COR-L47 (cell line): ENCODE measurements around the gene NCAM1.

Source experiments
- DNase-seq: peaks from one replicate; lab custom pipeline; 2025; lab: John Stamatoyannopoulos, UW

NCAM1 gene

DNA sequence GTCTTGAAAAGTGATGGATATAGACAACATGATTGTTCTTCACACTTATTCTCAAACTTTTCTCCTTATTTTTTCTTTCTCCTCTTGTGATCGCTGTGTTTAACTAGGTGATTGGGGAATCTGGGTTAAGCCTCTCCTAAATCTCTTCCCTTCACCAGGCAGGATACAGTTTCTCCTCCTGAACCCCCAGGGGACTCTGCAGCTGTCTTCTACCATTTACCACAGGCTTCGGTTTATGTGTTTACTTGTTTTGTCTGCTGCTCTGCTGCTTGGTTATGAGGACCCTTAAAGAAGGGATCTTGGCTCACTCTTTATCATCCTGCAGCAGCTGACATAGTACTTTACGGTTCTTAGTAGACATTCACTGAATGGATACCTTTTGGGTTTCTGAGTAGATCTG is 124.2 kb downstream of the NCAM1 start:
- no peak for DNase-seq

DNA sequence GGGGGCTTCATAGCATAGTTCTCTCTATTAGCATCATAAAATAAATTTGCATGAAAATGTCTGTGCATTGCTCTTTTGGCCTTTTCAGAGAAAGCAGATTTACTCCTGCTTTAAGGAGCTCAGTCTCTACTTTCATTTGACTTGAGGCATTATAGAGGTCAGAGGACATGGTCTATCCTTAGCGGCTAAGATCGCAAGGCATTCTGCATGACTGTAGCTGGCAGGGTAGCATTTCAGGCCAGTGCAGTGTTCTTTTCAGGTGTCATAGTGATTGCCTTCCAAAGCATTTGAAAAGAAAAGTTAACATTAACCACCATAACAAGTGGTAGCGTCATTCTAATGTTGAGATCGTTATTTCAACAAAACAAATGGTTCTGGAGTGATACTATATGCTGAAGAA is 126.5 kb downstream of the NCAM1 start:
- no peak for DNase-seq

DNA sequence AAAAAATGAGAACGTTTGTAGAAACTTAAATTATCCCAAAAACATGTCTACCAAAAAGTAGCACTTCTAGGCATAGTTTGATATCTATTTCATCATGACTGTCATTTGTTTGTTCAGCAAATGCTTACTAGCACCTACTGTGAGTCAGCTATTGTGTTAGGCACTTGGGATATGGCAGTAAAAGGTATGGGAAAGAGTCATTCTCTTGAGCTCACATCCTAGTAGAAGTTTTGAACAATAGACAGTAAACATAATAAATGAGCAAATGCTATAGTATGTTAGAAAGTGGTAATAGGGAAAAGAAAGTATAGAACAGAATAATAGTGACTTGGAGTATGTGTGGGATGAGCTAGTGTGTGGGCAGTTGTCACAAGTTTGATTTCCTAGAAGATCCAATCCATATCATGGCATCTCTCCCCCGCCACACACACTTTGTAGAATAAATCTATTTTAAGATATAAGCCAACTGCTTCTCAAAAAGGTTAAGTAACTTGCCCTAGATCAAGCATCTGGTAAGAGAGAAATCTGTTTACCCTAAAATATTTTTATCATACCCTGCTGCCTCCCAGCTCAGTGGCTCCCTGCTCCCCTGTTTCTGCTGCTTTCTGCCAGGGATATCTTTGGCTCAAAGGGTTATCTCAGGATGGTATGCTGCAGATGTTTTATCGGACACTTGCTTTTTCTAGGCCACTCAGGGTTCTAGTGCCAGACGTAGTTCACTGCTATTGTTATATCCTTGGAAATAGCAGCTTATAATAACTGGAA is 129.7 kb downstream of the NCAM1 start:
- peak; percentile 32 for DNase-seq

DNA sequence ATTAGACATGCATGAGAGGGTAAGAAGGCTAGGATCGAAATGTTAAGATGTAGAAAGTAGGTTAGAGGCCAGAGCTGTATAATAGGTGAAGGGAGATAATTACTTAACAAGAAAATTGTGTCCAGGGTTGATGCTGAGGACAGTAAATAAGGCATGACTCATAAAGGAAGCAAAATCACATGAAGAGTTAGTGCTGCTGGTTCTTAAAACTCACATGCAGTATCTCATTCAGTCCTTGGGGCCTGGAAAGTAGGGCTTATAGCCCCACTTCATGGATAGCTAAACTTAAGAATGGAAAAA is 130.2 kb downstream of the NCAM1 start:
- DNase-seq: peak; percentile 32

DNA sequence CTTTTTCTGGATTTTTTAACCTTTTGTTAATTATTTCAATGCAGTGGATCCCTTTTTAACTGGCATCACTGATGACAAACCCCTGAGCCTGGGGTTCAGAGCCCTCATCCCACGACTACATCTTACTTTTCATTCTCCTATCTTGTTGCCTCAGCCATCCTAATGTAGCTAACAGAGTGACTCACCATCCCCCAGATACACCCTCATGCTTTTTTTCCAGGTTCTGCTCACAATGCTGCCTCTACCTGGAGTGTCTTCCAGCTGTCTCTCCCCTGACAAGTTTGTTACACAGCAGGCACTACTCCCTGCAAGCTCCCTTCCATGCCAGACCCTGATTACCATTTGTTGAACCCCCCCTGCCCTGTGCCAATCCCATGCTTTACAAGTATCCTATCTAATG is 135.4 kb downstream of the NCAM1 start:
- DNase-seq: no peak

DNA sequence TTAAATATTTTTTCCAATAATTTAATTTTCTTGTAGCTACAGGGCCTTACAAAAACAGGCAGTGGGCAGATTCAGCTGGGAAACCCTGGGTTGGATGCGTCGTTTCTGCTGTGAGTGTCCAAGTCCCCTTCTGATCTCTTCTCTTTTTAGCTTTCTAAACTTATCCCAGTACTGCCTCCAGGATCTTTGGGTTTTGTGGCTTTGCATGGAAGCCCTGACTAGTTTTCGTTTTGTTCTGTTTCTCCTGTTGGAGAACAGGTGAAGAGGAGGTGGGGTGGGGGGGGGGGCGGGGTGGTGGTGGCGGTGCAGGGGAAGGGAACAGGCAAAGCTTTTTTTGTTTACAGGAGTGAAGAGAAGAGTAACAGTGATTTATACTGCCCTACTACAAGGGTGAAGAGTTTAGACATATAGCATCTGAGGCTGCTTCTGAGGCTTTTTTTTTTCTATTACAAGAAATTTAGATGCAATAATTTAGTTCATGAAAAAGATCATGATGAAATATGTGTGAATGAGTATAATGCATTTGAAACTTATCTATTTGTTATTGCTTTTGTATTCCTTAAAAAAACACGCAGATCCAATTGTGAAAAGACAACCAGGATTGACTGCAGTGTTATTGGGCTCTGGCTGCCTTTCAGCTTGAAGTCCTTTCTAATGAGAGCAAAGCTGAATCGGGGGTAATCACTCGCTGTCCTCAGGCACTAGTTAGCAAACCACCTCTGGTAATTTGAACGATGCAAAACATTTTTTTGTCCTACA is 142.9 kb downstream of the NCAM1 start:
- no peak for DNase-seq

DNA sequence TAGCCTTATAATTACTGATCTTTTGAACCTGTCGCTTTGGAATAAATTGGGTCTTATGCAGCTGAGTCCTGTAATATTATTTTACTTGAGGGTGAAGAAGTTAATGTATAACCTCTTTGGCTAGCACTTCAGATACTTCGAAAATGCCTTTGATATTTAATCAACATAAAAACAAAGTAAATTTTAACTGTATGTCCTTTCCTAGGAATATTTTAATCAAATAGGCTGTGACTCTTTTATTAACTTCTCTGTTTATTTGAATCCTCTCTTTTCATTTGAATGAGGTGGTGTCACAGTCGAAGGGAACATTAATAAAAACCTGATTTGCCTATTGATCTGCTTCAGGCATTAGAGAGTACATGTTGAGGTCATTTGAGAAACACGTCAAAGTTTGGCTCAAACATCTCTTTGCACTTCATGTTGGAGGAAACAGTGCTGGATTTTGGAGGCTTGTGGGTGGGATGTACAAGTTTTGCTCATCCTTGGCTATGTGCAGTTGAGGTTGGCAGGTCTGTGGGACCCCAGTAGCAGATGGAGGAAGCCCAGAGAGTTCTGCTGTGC is 143.6 kb downstream of the NCAM1 start:
- DNase-seq: no peak

DNA sequence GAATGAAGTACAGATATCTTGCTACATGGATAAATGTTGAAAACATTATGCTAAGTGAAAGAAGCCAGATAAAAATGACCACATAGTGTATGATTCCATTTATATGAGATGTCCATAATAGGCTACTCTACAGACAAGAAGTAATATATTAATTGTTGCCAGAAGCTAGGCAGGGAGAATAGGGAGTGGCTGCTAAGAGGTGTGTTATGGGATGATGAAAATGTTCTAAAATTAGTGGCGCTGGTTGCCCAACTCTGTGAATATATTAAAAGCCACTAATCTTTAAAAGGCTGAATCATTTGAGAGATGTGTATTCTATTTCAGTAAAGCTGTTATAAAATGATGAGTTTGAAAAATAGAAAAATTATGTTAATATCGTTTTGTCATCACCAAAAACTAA is 144.4 kb downstream of the NCAM1 start:
- no peak for DNase-seq

DNA sequence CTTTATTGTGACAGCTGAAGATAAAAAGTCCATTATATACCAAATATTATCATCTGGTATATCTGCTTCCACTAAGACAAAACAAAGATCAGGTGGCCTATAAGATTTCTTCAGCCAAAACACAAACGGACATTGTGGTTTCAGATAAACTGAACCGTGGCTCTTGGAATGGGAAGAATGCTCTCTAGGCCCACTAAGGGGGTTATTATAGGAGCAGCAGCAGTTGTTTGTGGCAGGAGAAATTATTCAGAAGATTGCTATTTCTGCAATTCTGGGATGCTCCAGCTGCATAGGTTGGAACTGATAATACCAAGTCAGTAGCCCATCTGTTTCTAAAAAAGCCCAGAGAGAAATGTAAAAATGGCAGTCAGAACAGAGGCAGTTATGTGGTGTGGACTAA is 145.3 kb downstream of the NCAM1 start:
- no peak for DNase-seq

DNA sequence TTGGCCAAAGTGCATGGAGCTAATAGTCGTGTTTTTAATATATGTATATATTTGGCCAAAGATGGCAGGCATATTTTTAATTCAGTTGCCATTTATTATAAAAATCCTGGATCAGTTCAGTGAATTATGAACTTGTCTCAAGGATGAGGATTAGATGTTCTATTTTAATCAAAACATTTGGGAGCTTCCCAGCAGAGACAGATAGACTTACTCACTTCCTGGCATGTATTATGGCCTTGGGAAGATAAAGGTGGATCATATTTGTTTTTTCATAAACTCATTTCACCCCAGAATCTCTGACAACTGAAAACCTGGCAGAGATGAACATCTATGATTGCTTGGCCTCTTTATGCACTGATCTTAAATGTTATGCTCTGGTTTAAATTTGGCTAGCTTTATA is 148.8 kb downstream of the NCAM1 start:
- DNase-seq: no peak

DNA sequence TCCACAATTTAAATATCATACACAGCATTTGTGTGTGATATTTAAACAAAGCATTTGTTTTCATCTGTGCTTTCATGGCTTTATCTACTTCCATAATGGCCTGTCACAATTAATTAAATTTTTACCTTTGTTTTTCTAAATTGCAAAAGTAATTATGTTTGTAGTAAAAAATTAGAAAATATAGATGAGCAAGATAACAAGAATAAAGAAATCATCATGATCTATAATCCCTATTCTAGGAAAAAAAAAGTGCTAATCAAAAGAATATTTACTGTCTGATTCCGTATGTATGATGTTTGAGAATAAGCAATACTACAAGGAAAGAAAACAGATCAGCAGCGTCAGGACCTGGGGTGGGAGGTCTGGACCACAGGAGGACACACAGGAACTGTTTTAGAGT is 149.9 kb downstream of the NCAM1 start:
- DNase-seq: no peak

DNA sequence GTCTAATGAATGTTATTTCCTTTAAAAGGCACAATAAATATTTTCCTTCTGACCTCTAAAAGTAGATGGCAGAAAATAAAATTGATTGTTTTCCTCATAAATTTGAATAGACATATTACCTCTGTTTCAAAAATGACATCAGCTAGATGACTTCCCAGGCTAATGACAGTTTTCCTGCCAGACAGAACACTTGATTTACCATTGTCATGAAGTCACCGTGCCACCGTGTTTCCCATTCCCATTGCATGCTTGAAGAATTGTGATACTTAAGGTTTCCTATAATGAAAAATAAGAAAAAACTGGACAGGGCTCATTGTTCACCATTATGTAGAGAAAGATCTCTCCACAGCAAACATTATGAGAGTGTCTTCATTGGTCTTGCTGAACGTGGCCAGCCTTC is 151.1 kb downstream of the NCAM1 start:
- DNase-seq: no peak

DNA sequence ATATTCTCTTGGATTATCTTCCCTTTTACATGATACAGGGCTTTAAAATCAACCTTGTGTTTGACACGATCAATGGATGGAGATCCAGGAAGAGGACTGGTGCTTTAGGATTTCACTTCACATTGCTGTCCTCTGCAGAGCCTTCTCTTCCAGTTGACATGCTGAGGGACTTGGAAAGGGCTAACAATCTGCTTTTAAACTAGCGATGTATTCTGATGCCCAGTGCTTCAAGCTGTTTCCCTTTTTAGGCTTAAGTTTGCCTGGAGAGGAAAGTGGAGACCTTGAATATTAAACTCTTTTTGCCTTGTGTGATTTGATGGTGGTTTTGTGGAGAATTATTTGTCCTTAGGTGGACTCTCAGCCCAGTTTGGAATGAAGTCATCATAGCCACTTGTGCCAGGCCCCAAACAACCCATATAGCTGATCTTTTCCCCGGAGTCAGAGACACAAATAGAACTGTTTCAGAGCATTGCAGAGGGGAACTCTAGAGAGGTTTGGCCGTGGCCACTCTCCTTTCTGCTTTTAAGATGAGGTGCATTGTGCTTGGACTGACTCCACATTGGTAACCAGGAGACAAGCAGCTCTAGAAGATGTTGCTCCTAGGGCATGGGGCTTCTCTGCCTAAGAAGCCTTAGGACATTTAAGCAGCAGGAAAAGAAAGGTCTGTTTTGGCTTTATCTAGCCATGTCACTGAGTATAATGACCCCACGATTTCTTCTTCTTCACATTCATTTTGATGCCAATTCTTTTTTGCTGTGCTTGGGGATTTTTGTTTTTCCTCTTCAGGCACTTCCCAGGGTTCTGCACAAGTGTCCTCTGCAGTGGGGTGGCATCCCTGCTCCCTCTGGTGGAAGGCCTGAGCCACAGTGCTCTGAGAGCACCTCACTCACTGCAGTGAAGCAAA is 152.8 kb downstream of the NCAM1 start:
- DNase-seq: peak; percentile 72

DNA sequence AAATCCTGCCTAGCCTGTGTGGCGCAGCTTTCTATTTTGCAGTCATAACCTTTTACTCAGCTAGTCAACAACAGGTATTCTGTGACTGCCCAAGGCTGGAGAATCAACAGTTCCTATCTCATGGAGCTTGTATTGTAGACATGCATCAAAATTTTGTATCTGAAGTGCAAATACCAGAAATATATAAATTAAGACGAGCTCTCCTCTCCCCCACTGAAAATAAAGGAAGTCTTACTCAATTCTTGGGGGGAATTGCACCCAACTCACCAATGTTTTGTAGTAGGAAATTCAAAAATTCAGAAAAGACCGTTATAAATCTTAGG is 153.4 kb downstream of the NCAM1 start:
- no peak for DNase-seq

DNA sequence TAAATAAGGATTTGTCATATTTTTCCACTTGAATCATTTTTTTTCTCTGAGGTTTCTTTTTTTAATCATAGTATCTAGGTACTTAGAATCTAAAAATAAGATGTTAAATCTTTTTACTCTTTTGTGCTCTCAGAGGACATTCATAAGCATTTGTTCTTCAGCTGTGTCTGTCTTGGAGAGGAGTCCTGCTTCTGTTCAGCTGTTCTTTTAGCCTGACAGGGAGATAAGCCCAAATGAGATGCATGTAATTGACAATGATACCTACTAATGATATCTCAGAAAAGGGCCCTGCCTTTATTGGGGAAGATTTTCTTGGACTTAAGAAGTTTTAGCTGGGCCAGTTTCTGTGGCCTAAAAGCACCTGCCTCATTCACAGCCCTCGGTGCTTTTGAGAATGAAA is 156.9 kb downstream of the NCAM1 start:
- no peak for DNase-seq

DNA sequence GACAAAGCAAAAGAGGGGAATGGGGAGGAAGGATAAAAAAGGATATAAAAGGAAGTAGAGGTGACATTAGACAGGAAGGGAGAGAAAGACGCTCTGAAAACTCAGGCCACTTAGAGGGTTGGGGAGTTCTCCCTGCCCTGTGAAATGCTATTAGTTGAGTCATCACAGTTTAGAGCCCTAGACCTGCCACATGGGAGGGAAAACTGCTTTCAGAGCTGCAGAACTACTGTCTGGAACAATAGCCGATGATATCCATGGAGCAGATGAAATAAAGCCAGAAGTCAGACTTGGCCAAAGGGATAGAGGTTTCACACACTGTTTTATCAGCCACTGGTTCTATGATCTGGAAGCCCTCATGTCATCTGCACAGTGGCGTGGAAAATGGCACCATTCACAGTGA is 157.9 kb downstream of the NCAM1 start:
- no peak for DNase-seq

DNA sequence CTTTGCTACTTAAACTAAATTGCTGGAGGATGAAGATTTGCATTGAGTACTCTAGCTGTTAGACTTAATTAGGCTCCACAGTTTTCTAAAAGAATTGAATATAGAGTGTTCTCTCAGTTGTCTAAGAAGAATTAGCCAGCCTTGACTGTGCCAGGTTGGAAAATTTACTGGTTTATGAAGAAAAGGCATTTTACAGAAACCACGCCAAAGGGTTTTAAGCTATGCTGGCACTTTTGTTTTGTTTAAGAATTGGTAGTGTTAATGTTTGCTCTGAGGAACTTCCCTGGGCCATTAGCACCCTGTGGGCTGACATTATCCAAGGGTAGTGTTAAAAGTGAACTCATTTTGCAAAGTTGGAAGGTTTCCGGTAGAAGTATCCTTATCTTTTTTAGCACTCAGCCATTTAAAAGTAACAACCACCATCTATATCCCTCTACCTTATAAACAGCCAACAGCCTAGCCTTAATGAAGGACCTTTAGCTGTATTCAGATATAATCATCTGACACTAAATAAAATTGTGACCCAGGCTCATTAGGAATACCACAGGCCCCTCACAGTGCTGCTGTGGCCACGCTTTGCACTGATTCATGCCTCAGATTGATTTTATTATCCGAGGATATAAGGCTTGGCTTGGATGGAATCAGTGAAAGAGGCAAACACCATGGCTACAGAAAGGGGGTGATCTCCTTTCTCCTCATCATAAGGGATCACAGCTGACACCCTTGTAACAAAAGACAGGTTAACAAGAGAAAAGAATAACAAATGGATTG is 158.9 kb downstream of the NCAM1 start:
- no peak for DNase-seq

DNA sequence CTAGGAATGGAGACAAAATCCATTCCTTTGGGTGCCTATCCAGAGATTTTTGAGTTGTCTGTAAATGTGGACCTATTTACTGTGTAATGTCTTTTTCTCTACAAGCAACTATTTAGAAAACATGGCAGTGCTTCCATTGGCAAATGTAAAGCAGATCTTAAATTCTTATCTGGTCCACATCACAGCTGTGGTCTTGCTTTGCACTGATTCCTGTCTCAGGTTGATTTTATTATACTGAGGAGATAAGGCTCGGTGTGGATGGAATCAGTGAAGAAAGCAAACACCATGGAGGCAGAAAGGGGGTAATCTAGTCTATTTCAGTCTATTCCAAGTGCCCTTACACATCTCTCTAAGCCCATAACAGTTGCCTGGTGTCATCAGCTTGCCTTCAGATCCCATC is 160.5 kb downstream of the NCAM1 start:
- DNase-seq: no peak

DNA sequence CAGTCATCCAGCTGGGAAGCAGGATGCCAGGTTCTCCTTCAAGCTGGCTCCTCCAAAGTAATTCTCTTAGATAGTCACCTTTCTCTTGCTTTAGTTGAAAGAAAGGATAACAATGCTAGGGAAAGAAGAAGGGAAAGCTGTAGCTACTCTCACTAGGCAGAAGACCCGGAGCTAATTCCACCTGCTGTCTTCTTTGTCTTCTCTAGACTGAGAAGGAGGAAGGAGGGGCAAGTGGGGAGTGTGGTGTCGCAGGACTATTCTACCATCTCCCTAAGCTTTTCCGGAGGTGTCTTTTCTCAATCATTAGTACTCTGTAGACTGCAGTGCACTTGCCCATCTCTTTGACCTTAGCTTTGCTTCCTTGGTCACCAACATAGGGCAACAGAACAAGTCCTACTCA is 162.8 kb downstream of the NCAM1 start:
- no peak for DNase-seq

DNA sequence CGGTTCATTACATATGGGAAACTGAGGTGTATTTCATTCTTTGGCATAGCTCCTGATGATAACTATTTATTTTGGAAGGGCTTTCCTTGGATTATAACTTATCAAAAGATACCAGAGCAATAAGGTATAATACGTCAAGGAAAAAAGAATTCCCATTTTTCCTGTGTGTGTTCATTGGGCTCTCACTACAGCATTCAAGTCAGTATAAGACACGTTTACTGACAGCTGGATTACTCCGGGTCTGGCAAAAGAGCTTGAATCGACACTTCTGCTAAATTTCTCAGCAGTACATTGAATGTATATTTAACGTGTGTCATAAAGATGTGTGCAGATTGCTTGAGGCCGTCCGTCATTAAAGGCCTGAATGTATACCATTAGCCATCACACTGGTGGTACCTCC is 163.4 kb downstream of the NCAM1 start:
- no peak for DNase-seq

DNA sequence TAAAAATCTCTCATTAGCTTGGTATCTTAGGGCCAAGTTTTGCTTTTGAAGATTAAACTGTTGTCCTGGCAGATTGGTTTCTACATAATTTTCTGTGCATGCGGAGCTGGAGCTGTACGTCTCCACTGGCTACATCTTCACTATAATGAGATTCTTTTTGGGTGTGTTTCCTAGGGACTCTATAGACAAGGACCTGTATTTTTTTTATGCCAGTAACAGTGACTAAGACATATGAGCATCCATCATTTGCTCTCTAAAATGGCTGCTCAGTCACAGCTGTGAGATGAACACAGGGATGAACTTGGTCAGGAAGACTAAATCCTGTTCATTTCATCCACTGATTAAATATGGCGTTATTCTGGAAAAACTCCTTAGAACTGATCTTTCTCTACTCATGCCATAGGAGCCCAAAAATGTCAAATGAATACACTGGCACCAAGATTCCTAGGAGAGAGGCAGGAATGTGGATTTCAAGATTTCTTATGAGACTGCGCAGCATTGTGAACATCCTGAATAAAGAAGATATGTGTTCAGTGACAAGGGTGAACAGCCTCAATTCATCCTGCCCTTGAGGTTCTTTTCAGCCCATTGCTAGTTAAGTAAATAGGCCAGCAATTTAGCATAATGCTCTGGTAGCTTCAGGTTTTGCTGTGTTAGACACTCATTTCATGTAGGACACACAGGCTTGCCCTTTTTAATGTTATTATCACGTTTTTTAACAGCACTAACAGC is 168.2 kb downstream of the NCAM1 start:
- no peak for DNase-seq
